CD4-positive, alpha-beta T cell treated with Interleukin-17A for 4 hours (primary cell): Measurements from ENCODE around the gene GPRASP1.

ENCODE experiments used
- DNase-seq: peaks from one replicate; pipeline ENCODE4 v3.0.0-alpha.2; 2020; ENCODE audit warnings: mixed read lengths

Gene GPRASP1

GRCh38 chrX:102697494-102697893 is 46.2 kb downstream of the GPRASP1 start:
- no peak for DNase-seq
